ENCODE measurements around the gene ARHGEF17.

ARHGEF17 gene

DNA sequence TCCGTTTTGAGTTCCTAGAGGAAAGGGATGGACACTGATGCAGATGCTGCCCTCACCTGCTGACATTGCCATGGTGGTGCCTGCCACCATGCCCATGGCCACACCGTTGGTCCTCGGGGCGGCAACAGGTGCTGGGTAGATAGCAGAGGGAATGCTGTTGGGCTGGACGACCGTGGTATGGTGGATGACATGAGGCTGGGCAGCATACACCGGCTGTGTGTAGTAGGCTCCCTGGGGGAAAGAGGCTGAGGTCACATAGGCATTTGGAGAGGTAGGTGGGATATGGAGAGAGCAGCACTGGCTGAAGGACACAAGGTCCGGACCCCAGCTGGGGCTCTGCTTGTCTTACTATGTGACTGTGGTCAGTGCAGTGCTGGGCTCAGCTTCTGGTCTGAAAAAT is 101.4 kb downstream of the ARHGEF17 start:
- TF ChIP-seq, protein P1, sequence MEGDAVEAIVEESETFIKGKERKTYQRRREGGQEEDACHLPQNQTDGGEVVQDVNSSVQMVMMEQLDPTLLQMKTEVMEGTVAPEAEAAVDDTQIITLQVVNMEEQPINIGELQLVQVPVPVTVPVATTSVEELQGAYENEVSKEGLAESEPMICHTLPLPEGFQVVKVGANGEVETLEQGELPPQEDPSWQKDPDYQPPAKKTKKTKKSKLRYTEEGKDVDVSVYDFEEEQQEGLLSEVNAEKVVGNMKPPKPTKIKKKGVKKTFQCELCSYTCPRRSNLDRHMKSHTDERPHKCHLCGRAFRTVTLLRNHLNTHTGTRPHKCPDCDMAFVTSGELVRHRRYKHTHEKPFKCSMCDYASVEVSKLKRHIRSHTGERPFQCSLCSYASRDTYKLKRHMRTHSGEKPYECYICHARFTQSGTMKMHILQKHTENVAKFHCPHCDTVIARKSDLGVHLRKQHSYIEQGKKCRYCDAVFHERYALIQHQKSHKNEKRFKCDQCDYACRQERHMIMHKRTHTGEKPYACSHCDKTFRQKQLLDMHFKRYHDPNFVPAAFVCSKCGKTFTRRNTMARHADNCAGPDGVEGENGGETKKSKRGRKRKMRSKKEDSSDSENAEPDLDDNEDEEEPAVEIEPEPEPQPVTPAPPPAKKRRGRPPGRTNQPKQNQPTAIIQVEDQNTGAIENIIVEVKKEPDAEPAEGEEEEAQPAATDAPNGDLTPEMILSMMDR (IDR thresholded peaks at IDR 0.05; ENCODE audit: low read length, missing control alignments) = no peak
- H3K4me3 ChIP-seq (replicated peaks; ENCODE audit: low read depth, low read length) = no peak overlapping the region
- no peak for DNase-seq (ENCODE audit: low read depth)

DNA sequence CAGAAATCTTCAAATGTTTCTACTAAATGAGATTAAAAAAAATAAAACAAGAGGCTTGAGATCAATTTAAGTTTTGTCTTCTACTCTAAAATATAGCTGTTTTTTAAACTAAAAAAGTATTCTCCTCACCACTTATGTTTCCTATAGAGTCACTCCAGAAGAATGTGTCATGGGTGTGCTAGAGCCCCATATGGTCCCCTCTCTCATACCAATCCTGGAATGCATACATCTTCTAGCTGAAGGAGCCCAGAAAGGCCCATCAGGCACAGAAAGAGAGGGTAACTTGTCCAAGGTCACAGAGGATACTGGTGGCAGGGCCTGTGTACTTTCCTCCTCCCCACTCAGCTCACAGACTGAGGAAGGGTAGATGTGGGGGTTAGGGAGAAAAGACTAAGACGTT is 102.6 kb downstream of the ARHGEF17 start:
- no peak for DNase-seq (ENCODE audit: low read depth)
- H3K4me3 ChIP-seq (replicated peaks; ENCODE audit: low read depth, low read length) = no peak overlapping the region
- TF ChIP-seq, protein P1 (IDR thresholded peaks at IDR 0.05; ENCODE audit: low read length, missing control alignments) = no peak

DNA sequence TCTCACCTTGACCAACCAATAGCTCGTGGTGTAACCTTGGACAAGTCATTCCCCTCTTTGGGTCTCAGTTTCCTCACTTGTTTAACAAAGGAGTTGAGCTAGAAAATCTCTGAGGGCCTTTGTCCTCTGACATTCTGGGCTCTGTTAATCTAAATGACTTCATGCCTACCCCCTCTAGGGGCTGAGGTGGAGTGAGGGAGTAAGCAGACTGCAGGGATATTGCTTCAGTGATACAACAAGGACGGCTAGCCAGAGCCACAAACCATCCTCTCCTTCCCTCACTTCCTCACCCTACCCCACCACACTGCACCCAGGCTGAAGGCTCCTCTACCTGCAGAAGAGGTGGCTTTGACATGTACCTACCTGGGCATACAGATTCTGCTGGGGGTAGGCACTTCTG is 103.0 kb downstream of the ARHGEF17 start:
- DNase-seq (ENCODE audit: low read depth) = no peak
- TF ChIP-seq, protein P1 (IDR thresholded peaks at IDR 0.05; ENCODE audit: low read length, missing control alignments) = no peak
- H3K4me3 ChIP-seq (replicated peaks; ENCODE audit: low read depth, low read length) = no peak overlapping the region

DNA sequence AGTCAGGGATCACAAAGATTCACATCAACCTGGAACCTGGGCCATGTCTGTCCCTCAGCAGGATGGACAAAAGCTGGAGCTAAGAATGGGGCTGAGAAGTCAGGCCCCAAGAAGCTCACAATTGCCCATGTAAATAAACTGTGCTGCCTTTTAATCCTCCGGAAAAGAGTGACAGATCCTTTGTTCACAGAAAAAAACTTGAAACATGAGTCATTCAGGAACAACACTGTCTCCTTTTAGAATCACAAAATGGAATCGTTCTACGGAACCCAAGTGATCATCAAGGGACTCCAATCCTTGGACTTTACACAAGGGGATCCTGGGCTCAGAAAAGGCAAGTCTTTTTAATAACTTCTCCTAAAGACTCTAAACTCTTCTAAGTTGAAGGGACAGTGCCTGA is 104.2 kb downstream of the ARHGEF17 start:
- no peak overlapping the region for H3K4me3 ChIP-seq (replicated peaks; ENCODE audit: low read depth, low read length)
- peak; percentile 40 for DNase-seq (ENCODE audit: low read depth)
- TF ChIP-seq, protein P1 (IDR thresholded peaks at IDR 0.05; ENCODE audit: low read length, missing control alignments) = no peak

DNA sequence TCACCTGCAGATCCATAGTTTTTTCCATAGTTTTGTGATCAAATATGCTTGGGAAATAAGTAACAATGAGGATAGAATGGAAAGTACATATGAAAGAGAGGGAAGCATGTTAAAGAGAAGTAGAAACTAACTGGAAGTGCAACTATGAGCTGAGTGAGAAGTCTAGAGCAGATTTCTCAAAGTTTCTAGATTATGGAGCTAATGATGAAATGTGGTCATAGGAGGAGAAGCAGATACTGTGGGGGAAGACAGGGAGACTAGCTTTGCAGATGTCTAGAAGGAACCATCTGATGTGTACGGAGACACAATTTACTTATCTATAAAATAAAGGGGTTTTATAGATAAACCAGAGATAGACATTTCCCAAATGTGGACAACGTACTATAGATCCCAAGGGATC is 105.2 kb downstream of the ARHGEF17 start:
- TF ChIP-seq, protein P1 (IDR thresholded peaks at IDR 0.05; ENCODE audit: low read length, missing control alignments) = no peak
- DNase-seq (ENCODE audit: low read depth) = no peak

DNA sequence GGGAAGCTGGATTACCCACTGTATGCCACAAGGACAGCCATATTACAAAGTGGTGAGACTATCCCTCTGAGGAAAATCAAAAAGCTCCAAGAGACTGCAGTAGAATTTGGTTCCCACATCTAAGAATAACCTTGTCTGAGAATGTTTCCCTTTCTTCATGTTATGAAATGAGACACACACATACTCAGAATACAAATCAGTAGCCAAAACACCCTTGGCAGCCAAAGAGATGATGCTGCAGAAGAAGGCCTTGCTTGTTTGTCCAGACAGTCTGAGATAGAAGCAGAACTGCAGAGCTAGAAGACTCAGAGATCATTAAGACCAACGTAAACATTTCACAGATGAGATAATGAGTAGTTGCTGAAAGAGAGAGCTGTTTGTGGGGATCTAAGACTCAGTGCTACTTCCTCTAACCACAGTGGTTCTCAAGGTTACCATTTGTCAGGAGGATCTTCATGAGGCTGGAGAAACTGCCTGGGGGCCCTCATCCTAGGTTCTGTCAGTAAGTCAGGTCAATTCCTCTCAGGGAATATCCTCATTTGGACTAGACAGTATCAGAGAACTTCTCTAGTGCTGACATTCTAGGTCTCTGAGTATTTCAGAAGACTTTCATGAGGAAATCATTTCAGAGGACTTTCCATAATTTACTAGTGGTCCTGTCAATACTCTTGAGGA is 107.0 kb downstream of the ARHGEF17 start:
- DNase-seq (ENCODE audit: low read depth) = peak; percentile 56
- TF ChIP-seq, protein P1 (IDR thresholded peaks at IDR 0.05; ENCODE audit: low read length, missing control alignments) = no peak
- no peak overlapping the region for H3K4me3 ChIP-seq (replicated peaks; ENCODE audit: low read depth, low read length)

More for the DNA sequence above, 105.2 kb downstream of the ARHGEF17 start:
- H3K4me3 ChIP-seq (replicated peaks; ENCODE audit: low read depth, low read length) = no peak overlapping the region
